Ovary (tissue), 3 donors: Measurements from ENCODE around the gene ATP9A.

ENCODE experiments used
- POLR2A ChIP-seq: fragments of 450-650 bp; IDR thresholded peaks from one replicate; pipeline ENCODE4 v1.6.1; 2017; ENCODE audit warnings: antibody characterized with exemption, mild to moderate bottlenecking, moderate library complexity
- TF ChIP-seq, protein P1 (sequence below), 3 donors: fragments of 450-650 bp in 2 of 3; fragments of 200-600 bp in 1 of 3; IDR thresholded peaks; one replicate each; pipeline versions ENCODE4 v1.5.1 to v1.8.0; 2016 to 2022; ENCODE audit warnings: antibody characterized with exemption in 3 of 3, mild to moderate bottlenecking in 1 of 3
- donor health status: DM: no; HTN: no; CAD: no.

GRCh38 chr20:51633430-51633829, 134.8 kb downstream of the ATP9A start:
- TF ChIP-seq, protein P1, sequence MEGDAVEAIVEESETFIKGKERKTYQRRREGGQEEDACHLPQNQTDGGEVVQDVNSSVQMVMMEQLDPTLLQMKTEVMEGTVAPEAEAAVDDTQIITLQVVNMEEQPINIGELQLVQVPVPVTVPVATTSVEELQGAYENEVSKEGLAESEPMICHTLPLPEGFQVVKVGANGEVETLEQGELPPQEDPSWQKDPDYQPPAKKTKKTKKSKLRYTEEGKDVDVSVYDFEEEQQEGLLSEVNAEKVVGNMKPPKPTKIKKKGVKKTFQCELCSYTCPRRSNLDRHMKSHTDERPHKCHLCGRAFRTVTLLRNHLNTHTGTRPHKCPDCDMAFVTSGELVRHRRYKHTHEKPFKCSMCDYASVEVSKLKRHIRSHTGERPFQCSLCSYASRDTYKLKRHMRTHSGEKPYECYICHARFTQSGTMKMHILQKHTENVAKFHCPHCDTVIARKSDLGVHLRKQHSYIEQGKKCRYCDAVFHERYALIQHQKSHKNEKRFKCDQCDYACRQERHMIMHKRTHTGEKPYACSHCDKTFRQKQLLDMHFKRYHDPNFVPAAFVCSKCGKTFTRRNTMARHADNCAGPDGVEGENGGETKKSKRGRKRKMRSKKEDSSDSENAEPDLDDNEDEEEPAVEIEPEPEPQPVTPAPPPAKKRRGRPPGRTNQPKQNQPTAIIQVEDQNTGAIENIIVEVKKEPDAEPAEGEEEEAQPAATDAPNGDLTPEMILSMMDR (IDR thresholded peaks at IDR 0.05), result no peak
- no peak for TF ChIP-seq POLR2A
